ENCODE results near the gene UTS2.

The UTS2 gene

GRCh38 chr1:7811476-7811875 lies 41.4 kb downstream of the UTS2 start:
- CTCF ChIA-PET = no interaction called here
- H3K27me3 Mint-ChIP-seq = no peaks in the 10 kb centered on the region
- peaks cover 14% of the 10 kb centered on the region for H3K9me3 Mint-ChIP-seq
- no peak for DNase-seq
- peaks cover 13% of the 10 kb centered on the region for H3K36me3 Mint-ChIP-seq
- no peaks in the 10 kb centered on the region for H3K4me1 Mint-ChIP-seq
- no peak overlapping the region for H3K4me3 Mint-ChIP-seq
- H3K27ac Mint-ChIP-seq = no peak overlapping the region

DNA sequence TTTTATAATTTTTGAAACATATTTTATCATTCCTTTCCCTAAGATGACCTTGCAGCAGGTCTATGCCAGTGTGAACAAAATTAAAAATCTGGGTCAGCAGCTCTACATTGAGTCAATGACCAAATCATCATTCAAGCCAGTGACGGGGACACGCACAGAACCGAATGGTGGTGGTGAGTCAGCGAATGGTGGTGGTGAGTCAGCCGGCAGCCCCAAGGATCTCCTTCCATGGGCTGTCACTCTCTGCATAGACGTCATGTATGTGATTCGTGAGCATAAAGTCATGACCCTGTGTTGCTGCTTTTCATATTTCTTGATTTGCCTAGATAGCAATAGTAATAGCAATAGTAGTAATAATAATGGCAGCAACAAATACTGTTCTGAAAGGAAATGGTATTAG lies 42.5 kb downstream of the UTS2 start:
- H3K4me3 Mint-ChIP-seq = no peak overlapping the region
- peaks cover 13% of the 10 kb centered on the region for H3K36me3 Mint-ChIP-seq
- H3K27ac Mint-ChIP-seq = no peak overlapping the region
- no peaks in the 10 kb centered on the region for H3K27me3 Mint-ChIP-seq
- no peak for DNase-seq
- CTCF ChIA-PET = no interaction called here
- no peaks in the 10 kb centered on the region for H3K4me1 Mint-ChIP-seq
- peaks cover 14% of the 10 kb centered on the region for H3K9me3 Mint-ChIP-seq

DNA sequence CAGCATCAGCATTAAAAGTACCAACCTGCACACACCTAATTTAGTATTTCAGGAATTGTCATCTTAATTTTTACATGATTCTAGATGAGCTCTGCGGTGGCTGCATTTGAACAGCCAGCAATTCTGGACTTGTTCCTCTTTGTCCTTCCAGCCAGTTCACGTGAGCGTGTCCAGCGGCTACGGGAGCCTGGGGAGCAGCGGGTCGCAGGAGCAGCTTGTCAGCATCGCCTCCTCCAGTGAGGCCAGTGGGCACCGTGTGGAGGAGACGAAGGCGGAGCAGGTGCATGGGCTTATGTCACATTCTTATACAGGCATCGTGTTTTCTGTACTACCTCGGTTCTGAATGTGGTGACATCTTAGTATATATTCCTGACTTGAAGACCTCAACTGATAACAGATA lies 43.1 kb downstream of the UTS2 start:
- H3K9me3 Mint-ChIP-seq = peaks cover 14% of the 10 kb centered on the region
- H3K36me3 Mint-ChIP-seq = peaks cover 13% of the 10 kb centered on the region

GRCh38 chr1:7808253-7808844 lies 44.5 kb downstream of the UTS2 start:
- Mint-ChIP-seq H3K27me3 (no peaks in the 10 kb centered on the region), H3K9me3 (peaks cover 5% of the 10 kb centered on the region), H3K4me1 (no peaks in the 10 kb centered on the region), H3K27ac (no peak overlapping the region), H3K4me3 (no peak overlapping the region), H3K36me3 (peaks cover 5% of the 10 kb centered on the region)
- DNase-seq = no peak
- CTCF ChIA-PET = interaction anchor here (1.0 to 1.5 kb wide), 5 partner anchors 14 to 174 kb away, joined by 3 to 8 read pairs (median 4); no protein-coding TSS in a partner anchor

More for the DNA sequence above, 43.1 kb downstream of the UTS2 start:
- CTCF ChIA-PET = no interaction called here
- DNase-seq = no peak
- Mint-ChIP-seq H3K27ac (no peak overlapping the region), H3K27me3 (no peaks in the 10 kb centered on the region), H3K4me1 (no peaks in the 10 kb centered on the region), H3K4me3 (no peak overlapping the region)

- CTCF ChIA-PET = interaction anchor here (0.6 to 1.3 kb wide), 2 partner anchors 30 to 211 kb away, joined by 3 read pairs; no protein-coding TSS in a partner anchor
- no peak overlapping the region for H3K27ac Mint-ChIP-seq
- H3K27me3 Mint-ChIP-seq = no peaks in the 10 kb centered on the region
- H3K36me3 Mint-ChIP-seq = no peaks in the 10 kb centered on the region
- H3K9me3 Mint-ChIP-seq = no peaks in the 10 kb centered on the region
- no peaks in the 10 kb centered on the region for H3K4me1 Mint-ChIP-seq
- no peak for DNase-seq
- H3K4me3 Mint-ChIP-seq = no peak overlapping the region
Measured at GRCh38 chr1:7805460-7805859, 47.4 kb downstream of the UTS2 start.
